DMS79 (cell line): ENCODE data around the gene ROR1.

Experiments
- DNase-seq: peaks from one replicate; lab custom pipeline; 2025; lab: John Stamatoyannopoulos, UW

Gene ROR1

DNA sequence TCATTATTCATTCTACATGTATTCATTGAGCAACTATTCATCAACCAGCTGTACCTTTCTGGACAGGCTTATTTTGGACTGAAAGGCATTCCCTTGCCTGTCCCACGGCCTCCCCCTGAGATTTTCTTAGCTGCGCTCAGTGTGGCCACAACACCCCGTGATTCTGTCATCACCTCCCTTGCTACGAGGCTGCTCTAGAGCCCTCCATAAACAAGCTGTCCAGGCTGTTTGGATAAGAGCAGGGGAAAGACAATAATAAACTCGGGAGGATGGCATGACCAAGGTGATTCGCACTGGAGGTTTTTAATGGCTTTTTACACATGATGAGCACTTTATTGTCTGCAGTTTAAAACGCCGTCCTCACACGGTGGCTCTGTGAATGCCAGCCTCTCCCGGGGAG is 139.7 kb downstream of the ROR1 start:
- DNase-seq = no peak

DNA sequence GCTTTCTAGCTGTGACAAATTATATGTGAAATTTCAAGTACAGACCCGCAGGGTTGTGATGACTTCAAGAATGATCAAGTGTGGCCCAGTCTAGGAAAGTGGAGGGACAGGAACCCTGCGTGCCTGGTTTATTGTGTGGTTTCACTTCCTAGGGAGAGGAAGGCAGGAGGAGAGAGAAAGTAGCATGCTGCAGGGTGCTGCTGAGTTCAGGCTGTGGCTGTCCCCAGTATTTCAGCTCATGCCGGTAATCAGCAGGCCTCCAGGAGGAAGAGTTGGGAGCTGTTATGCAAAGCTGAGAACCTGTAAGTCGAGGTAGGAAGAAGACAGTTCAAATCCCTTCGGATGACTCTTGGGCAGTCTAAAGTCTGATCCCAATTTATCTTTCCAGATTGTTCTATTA is 140.4 kb downstream of the ROR1 start:
- no peak for DNase-seq

DNA sequence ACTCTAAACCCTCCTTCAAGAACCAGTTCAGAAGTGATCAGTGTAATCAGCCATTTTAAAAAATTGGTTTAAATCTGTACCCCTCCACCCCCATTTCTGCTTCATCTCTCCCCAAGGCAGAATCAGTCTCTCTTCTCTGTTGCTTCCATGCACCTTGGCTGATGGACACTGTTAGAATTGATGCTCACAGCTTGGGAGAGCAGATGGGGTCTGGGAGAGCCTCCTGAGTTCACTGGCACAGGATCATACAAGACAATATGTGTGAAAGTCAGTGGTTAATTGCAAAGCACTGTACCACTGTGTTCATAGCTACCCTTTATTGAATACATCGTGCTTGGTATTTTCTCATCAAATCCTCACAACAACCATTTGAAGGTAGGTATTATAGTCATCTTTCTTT is 140.9 kb downstream of the ROR1 start:
- no peak for DNase-seq

DNA sequence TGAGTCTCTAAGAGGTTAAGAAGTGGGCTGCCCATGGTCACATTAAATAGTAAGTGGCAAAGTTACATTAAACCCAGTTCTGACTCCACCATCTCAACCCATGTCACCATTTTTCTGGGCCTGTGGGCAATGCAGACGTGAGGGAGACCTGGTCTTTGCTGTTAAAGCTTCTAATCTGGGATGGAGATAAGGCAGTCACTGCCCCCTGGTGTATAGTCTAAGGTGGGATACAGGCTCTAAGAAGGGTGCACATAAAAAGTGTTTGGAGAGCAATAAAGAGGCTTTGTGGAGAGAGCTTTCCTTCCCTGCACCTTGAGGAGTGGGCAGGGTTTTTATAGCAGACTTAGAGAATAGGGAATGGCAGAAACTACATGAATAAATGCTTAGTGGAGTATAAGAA is 141.3 kb downstream of the ROR1 start:
- no peak for DNase-seq

DNA sequence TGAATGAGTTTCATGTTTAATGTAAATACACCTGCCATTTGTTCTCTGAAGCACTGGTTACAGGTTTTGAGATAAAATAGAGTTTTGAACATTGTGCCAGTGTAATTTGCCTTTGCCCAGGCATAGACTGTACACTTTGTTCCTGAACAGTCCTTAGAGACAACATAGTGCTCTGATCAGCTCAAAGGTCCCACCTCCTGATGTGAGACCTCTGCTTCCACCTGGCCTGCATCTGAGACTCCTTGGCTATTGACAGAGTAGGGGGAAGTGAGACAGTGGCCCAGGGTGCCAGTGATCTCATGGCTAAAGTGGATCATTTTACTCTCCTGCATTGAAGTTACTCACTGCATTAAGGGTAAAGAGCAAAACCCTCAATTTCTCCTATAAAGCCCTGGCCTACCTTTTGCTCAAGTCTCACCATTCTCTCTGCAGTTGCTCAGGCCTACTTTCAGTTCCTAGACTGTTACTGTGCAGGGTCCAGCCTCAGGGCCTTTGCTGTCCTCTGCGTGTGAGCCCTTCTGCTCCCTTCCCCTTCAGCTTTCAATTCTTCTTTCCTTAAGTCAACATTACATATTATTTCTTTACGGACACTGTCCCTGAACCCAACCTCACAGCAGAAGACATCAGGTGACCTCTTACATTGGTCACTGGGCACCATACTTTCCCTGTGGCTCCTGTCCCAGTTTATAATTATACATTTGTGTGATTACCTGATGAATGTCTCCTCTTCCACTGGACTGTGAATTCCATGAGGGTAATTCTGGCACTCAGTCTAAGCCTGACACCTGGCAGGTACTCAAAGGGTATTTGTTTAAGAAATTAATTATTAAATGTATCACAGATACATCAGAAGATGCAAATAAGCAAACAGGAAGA is 142.9 kb downstream of the ROR1 start:
- DNase-seq = no peak

DNA sequence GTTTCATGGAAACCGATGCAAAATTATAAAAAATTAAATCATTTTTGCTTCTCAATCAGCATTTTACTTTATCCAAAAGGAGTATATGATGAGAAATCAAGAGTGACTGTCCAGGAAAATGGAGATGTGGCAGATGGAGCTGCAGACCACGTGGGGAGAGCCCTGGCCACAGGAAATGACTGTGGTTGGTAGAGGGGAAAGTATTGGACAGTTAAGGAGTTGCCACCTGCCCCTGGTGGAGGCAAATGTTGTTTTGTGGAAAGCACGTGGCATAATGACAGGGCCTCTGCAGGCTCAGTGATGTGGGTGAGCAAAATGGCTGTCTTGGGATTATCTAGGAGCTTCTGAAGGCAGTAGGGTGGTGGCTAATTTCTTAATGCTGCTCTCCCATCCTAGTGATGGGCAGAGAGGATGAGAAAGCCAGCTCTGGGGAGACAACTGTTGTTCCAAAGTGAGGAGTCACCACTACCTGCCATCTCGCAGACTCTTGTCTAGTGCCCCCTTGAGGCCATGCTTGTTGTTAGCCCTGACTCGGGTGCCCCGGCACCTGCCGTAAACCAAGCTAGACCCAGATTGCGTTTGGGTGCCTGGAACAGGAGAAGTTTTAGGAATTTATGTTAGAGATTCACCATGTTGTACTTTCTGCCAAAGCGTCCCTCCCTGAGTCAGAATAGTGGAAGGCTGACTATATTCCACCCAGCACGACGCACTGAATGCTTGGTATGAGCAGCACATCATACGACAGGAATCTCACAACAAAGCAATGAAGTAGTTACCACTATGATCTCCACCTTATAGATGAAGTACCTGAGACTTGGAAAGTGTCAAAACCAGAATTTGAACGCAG is 144.0 kb downstream of the ROR1 start:
- DNase-seq = no peak

DNA sequence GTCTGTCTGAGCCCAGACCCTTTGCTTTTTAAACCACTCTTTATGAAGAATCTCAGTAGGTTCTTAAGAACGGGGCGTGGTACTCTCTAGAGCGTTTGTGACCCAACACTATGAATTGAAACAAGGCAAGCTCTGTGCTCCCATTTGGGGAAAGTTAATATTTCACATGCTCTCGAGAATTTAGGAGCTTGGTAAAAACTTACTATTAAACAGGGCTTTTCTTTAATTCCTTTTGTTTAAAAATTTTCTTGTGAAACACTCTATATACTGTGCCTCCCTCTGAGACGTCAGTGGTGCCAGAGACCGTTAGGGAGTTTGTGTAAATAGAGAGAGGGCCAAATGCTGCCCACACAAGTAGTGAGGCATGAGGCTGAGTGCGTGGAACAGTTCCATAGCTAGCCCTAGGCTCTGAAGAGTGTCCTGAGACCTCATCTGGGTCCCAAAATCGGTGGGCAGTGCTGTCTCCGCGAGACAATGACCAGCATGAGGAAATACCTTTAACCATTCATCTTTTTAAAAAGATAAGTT is 144.7 kb downstream of the ROR1 start:
- DNase-seq = no peak

DNA sequence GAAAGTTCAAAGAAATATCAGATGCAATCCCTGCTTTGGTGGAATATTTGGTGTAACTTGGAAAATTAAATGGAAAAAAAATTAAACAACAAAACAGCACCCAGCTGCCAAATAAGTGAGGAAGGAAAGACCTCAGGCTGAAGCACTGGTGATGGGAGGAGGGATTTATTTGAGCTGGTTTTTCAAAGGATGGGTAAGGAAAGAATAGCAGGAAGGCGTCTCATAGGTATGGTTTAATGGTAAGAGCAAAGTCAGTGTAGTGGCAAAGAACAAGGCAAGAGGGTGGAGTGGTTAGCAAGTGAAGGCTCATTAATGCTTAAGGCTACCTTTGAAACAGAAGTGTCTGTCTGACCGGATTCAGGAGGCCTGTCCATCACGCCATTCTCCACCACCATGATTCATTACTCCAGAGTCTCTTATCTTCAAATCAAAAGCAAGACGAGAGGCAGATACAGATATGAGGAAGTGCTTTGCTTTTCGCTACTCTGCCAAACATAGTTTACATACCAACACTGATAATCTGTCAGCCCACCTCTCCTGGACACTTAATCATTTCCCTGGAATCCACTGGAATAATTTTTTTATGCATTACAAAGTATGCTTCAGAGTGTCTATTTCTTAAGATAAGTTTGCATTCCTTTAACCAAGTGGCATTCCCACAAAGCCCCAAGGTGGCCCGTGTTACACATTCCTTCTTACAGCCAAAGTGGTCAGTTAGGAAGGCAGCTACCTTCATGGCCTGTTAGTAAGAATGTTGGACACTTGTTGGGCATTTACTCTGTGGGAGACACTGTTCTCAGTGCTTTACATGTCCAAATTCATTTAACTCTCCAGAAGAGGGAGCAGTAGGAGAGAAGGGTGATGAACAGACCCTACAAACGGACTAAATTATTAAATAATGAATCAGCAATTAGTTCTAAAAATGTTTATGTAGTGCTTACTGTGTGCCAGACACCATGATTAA is 146.6 kb downstream of the ROR1 start:
- DNase-seq = no peak

DNA sequence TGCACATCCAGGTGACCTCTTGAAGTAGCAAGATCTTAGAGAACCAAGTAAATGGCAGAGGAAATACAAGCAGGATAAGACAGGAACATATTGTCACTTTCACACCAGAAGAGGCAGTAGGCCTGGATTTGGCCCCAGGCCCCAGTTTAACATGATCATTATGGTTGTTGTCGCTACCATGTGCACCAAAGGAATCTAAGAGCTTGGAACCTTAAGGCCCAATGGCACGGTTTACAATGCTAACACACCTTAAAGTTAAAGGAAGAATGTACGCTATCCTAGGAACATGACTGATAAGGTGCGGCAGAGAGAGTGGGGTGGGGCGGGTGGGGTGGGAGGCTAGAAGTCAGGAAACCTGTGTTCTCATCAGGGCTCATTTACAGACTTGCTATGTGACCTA is 147.5 kb downstream of the ROR1 start:
- DNase-seq = no peak

DNA sequence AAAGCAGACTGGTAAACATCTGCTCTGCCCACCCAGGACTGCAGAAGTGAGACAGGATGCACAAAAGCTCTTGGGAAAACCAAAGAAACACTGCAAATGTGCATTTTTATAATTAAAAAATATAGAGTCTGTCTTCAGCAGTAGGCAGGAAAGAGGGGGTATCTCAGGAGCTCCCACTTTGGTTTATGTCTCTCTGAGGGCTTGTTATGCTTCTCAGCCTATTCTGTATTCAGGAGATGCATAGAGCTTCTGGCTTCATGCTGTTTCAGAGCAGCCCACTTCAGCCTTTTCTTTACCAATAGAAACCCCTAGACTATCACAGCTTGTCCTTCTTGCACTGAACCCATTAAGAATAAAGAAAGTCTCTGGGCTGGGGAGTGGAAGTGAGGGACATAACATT is 148.0 kb downstream of the ROR1 start:
- DNase-seq = no peak

DNA sequence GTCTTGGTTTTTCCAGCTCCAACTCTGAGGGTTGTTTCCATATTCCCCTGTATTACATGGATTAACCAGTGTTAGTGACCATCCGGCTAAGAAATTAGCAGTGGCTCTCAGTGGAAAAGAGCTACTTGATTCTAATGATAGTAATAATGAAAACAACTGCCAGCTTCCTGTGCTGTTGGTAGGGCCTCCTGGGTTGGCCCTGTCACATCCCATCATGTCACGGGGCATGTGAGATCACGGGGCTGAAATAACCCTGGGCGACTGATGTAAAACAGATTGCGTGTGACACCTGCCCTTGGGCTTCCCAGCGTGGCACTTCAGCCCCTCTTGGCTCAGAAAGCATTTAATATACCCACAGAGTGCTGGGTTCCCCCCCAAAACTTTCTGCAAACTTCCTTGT is 149.0 kb downstream of the ROR1 start:
- no peak for DNase-seq

DNA sequence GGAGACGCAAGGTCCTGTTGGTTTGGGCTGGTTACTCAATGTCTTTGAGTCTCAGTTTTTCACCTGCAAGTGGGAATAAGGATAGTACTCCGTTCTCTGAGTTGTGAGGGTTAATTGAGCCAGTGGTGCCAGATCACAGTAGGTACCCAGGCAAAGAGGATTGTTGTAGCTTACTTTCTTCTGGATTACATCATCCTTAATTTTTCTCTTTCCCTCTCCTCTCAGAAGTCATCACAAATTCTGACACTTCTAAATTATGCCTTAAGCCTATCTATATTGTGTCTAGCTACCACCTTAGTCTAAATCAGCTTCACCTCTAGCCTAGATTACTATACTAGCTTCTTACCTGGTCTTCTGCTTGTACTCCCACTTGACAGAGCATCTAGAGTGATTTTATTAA is 149.5 kb downstream of the ROR1 start:
- DNase-seq = no peak

DNA sequence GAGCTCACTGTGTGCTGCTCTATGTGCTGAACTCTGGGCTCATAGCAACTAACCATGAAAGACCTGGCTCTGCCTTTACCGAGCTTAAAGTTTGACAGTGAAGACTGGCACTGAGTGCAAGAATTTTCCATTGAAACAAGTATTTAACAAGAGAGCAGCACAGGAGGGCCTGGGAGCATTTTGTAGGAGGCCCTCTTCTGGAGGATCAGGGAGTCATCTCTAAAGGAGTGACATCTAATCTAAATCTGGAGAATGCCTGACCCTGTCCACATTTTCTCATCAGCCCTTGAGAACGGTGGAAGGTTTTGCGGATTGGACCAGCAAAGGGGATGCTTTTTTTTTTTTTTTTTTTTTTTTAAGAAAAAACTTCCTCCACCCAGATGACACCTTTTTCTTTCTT is 150.8 kb downstream of the ROR1 start:
- no peak for DNase-seq

DNA sequence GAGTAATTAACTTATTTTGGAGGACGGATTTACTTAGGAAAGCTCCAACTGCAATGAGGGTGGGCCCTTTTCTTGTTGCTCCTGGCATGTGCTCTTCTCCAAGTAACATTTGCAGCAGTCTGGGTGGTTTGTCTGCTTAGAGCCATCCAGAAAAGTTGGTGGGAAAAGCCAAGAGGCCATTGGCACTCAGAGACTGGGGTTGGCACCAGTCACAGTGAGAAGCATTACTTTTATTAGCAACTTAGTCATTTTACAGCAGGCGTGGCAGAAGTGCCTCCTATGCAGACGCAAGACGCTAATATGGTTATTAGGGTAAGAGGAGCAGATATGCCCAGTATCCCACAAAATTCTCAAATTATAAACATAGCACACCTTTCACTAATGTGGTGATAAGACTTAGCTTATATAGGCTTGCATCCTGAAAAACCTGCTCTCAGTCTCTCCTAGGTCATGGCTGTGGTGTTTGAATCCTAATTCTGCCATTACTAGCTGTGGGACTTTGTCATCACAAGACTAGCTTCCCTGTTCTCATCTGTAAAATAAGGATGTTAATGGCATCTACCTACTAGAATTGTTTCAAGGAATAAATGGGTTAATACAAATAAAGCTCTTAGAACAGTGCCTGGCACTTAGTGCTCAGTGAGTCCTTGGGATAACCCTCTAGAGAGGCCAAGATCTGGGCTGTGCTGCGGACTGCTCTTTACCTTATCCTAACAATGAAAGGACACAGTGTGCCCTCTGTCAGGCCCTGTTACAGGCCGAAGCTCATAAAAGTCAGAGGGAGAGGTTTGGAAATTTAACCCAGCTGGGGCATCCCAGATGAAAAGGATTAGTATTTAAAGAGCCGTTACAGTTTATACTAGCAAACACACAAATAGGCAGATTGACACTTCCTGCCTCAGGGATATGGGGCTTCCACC is 154.6 kb downstream of the ROR1 start:
- DNase-seq = no peak

DNA sequence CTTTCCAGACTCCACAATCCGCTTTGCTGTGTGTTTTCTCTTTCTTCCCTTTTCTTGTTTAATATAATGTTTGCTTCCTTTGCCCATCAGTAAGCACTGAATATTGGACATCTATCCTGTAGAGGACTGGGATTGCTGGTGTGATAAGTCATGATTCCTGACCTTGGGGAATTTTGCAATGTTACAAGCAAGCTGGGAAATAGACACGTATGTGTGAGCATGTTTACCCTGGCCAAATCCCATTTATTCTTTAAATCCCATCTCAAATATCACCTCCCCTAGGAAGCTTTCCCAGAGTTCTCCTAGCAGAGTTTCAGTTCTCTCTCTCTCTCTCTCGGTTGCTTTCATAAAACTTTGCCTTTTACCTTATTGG is 155.3 kb downstream of the ROR1 start:
- DNase-seq = no peak

DNA sequence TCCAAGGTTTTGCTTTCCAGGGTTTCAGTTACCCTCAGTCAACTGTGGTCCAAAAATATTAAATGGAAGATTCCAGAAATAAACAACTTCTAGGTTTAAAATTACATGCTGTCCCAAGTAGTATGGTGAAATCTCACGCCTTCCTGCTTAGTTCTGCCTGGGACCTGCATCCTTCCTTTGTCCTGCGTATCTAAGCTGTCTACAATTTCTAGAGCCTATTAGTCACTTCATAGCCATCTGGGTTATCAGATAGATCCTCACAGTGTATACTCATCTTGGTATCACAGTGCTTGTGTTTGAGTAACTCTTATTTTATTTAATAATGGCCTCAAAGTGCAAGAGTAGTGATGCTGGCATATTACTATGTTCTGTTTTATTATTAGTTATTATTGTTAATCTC is 157.7 kb downstream of the ROR1 start:
- DNase-seq = no peak

DNA sequence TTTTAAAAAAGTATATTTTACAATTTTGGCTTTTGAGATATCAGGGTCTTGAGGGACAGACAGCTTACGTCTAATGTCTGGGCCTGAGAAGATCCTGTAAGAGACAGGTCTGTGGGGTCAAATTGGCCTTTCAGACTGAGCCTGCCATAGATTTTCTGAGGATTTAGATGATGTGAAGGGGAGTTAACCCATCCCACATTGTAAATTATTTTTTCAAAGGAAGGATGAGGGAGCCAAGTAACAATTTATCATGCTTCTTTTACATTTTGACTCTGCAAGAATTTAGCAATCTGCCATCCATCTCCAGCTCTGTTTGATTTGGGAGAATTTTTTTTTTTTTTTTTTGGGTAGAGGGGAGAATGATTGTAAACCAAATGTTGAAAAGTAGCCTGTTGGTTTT is 160.9 kb downstream of the ROR1 start:
- no peak for DNase-seq

DNA sequence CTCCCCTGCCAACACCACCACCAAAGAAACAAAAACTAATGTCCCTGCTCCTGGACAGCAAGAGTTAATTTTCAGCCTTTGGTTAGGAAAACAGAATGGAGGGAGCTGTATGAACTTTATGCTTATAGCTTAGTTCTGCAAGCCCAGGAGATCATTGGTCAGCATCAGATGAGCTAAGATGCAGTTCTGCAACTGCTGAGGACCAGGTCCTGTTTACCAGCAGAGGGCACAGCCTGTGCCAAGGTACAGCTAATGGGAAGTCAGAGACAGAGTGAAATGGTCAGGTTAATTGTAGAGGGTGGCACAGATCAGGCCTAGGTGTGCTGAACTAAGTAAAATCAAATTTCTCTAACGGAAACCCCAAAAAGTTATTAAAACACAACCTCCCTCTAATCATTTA is 161.3 kb downstream of the ROR1 start:
- no peak for DNase-seq

DNA sequence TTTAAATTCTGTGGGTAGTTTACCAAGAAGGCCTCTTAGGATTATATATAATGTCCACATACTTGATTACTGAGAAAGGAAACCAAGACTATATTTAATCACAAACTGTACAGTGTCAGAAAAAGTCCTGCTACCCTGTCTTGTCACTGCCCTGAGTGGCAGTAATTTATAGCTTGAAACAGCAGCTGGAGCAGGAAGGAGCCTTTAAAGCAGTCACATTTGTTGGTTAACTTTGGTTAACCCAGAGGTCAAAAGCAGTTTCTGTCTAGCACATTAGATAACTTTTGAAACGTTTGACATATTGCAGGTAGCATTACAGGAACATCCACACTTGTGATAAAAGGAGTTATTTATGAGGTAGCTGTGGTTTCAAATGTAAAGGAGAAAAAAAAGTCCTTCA is 161.7 kb downstream of the ROR1 start:
- DNase-seq = no peak

DNA sequence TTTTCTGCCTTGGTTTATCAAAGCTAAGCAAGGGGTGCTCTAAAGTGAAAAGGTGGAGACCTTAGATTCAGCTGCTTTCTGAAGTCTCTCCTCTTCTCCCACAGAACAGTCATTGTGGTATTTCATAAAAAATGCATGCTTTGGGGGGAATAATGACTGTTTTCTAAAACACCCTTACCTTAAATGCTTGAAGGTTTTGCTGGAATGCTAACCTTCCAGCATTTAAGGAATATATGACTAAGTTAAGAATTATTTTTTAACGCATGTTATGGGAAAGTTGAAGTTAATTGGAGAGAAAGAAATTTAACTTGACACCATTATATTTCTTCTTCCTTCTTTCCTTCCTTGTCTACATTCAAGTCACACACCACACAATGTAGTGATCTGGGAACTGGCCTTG is 162.5 kb downstream of the ROR1 start:
- DNase-seq = no peak

DNA sequence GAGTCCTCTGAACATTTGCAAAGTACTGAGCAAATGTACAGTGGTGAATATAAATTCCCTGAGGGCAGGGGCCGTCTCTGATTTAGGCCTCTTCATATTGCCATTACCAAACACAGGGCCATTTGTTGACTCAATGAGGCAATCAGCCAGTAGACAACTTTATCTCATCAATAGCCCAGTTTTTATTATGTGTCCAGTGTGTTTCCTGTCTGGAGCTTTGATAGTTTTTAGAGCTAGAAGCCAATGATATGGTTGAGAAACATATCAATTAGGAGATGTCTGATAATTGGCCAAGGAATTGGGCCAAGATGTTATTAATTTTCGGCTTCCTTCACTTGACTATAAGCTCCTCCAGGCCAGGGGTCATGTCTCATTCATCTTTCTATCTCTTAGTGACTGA is 163.0 kb downstream of the ROR1 start:
- DNase-seq = no peak
